Measurements from ENCODE around the gene RANBP17. TPM values are rescaled to one million over a fixed set of nuclear protein-coding genes. Genes with fewer than 3 reads are reported as not detected.
"Not testable (repeated sequence)": the region's sequence is repeated elsewhere in the genome, so short reads cannot be mapped to it uniquely, and the experiment has no call there.

Gene RANBP17
- total RNA-seq, 2 donors from 2014 or later, result not detected

- H3K9me3 Mint-ChIP-seq; H3K4me1 Mint-ChIP-seq (ENCODE audit: low read depth); H3K36me3 Mint-ChIP-seq (ENCODE audit: insufficient read depth in 2 of 2); H3K27ac Mint-ChIP-seq; ATAC-seq (replicated peaks in 1 of 2); DNase-seq; H3K4me3 Mint-ChIP-seq; H3K27me3 Mint-ChIP-seq (ENCODE audit: low read depth): not testable (repeated sequence)
These were observed 73.9 kb downstream of the RANBP17 start for GRCh38 chr5:170935534-170936218.

GRCh38 chr5:170937072-170937471 is 75.3 kb downstream of the RANBP17 start:
- no peaks in the 10 kb centered on the region for H3K36me3 Mint-ChIP-seq (ENCODE audit: insufficient read depth in 2 of 2)
- ATAC-seq (replicated peaks in 1 of 2) (no peak), DNase-seq (no peak)
- no peak overlapping the region for H3K4me3 Mint-ChIP-seq
- H3K27me3 Mint-ChIP-seq (ENCODE audit: low read depth), result no peaks in the 10 kb centered on the region
- no peaks in the 10 kb centered on the region for H3K4me1 Mint-ChIP-seq (ENCODE audit: low read depth)
- H3K9me3 Mint-ChIP-seq, result peaks cover 2 to 9% of the 10 kb centered on the region in 2 donors
- H3K27ac Mint-ChIP-seq, result no peak overlapping the region

- no peaks in the 10 kb centered on the region for H3K27me3 Mint-ChIP-seq (ENCODE audit: low read depth)
- no peak for ATAC-seq (replicated peaks in 1 of 2)
- H3K9me3 Mint-ChIP-seq, result peaks cover 2 to 8% of the 10 kb centered on the region in 2 donors
- no peaks in the 10 kb centered on the region for H3K36me3 Mint-ChIP-seq (ENCODE audit: insufficient read depth in 2 of 2)
- no peak for DNase-seq
- H3K4me1 Mint-ChIP-seq (ENCODE audit: low read depth), result no peaks in the 10 kb centered on the region
- H3K27ac Mint-ChIP-seq, result no peak overlapping the region
- no peak overlapping the region for H3K4me3 Mint-ChIP-seq
These were observed 76.1 kb downstream of the RANBP17 start for GRCh38 chr5:170937914-170938313.

GRCh38 chr5:170939178-170939577 is 77.4 kb downstream of the RANBP17 start:
- ATAC-seq (replicated peaks in 1 of 2) (no peak), DNase-seq (no peak)
- Mint-ChIP-seq H3K36me3 (ENCODE audit: insufficient read depth in 2 of 2) (no peaks in the 10 kb centered on the region), H3K4me3 (no peak overlapping the region), H3K27ac (no peak overlapping the region), H3K27me3 (ENCODE audit: low read depth) (no peaks in the 10 kb centered on the region), H3K9me3 (peaks cover 0 to 4% of the 10 kb centered on the region in 2 donors), H3K4me1 (ENCODE audit: low read depth) (no peaks in the 10 kb centered on the region)

GRCh38 chr5:170941788-170942187 is 80.0 kb downstream of the RANBP17 start:
- no peaks in the 10 kb centered on the region for H3K27me3 Mint-ChIP-seq (ENCODE audit: low read depth)
- DNase-seq (no peak), ATAC-seq (replicated peaks in 1 of 2) (no peak)
- H3K4me1 Mint-ChIP-seq (ENCODE audit: low read depth), result no peaks in the 10 kb centered on the region
- no peak overlapping the region for H3K27ac Mint-ChIP-seq
- H3K9me3 Mint-ChIP-seq, result peaks cover 0 to 2% of the 10 kb centered on the region in 2 donors
- no peaks in the 10 kb centered on the region for H3K36me3 Mint-ChIP-seq (ENCODE audit: insufficient read depth in 2 of 2)
- H3K4me3 Mint-ChIP-seq, result no peak overlapping the region

GRCh38 chr5:170945275-170945674 is 83.5 kb downstream of the RANBP17 start:
- Mint-ChIP-seq H3K9me3 (peaks cover 0 to 2% of the 10 kb centered on the region in 2 donors), H3K4me1 (ENCODE audit: low read depth) (no peaks in the 10 kb centered on the region)

GRCh38 chr5:170960567-170960966 is 98.7 kb downstream of the RANBP17 start:
- DNase-seq, result no peak
- Mint-ChIP-seq H3K4me3 (no peak overlapping the region), H3K36me3 (ENCODE audit: insufficient read depth in 2 of 2) (no peaks in the 10 kb centered on the region), H3K4me1 (ENCODE audit: low read depth) (no peaks in the 10 kb centered on the region), H3K27ac (no peak overlapping the region), H3K27me3 (ENCODE audit: low read depth) (no peaks in the 10 kb centered on the region), H3K9me3 (no peaks in the 10 kb centered on the region)
- no peak for ATAC-seq (replicated peaks in 1 of 2)

More at GRCh38 chr5:170945275-170945674, 83.5 kb downstream of the RANBP17 start:
- no peak overlapping the region for H3K27ac Mint-ChIP-seq
- H3K36me3 Mint-ChIP-seq (ENCODE audit: insufficient read depth in 2 of 2), result no peaks in the 10 kb centered on the region
- ATAC-seq (replicated peaks in 1 of 2), result no peak
- no peaks in the 10 kb centered on the region for H3K27me3 Mint-ChIP-seq (ENCODE audit: low read depth)
- no peak overlapping the region for H3K4me3 Mint-ChIP-seq
- DNase-seq, result no peak

GRCh38 chr5:170963521-170963920 is 101.7 kb downstream of the RANBP17 start:
- Mint-ChIP-seq H3K4me3 (no peak overlapping the region), H3K27me3 (ENCODE audit: low read depth) (no peaks in the 10 kb centered on the region), H3K4me1 (ENCODE audit: low read depth) (no peaks in the 10 kb centered on the region), H3K27ac (no peak overlapping the region), H3K9me3 (no peaks in the 10 kb centered on the region), H3K36me3 (ENCODE audit: insufficient read depth in 2 of 2) (no peaks in the 10 kb centered on the region)
- ATAC-seq (replicated peaks in 1 of 2), result no peak
- no peak for DNase-seq

GRCh38 chr5:170974461-170974860 is 112.6 kb downstream of the RANBP17 start:
- H3K36me3 Mint-ChIP-seq (ENCODE audit: insufficient read depth in 2 of 2), result no peaks in the 10 kb centered on the region
- H3K9me3 Mint-ChIP-seq, result peaks cover 2 to 6% of the 10 kb centered on the region in 2 donors
- no peak for ATAC-seq (replicated peaks in 1 of 2)
- no peak overlapping the region for H3K4me3 Mint-ChIP-seq
- no peak for DNase-seq
- H3K27ac Mint-ChIP-seq, result no peak overlapping the region
- no peaks in the 10 kb centered on the region for H3K4me1 Mint-ChIP-seq (ENCODE audit: low read depth)
- H3K27me3 Mint-ChIP-seq (ENCODE audit: low read depth), result no peaks in the 10 kb centered on the region

- ATAC-seq (replicated peaks in 1 of 2); DNase-seq; H3K27me3 Mint-ChIP-seq (ENCODE audit: low read depth); H3K4me3 Mint-ChIP-seq; H3K27ac Mint-ChIP-seq; H3K36me3 Mint-ChIP-seq (ENCODE audit: insufficient read depth in 2 of 2); H3K4me1 Mint-ChIP-seq (ENCODE audit: low read depth): not testable (repeated sequence)
- H3K9me3 Mint-ChIP-seq, result peaks cover 2 to 14% of the 10 kb centered on the region in 2 donors
These were observed 118.4 kb downstream of the RANBP17 start for GRCh38 chr5:170980261-170980660.

- Mint-ChIP-seq H3K4me3 (no peak overlapping the region), H3K27ac (no peak overlapping the region), H3K27me3 (ENCODE audit: low read depth) (no peaks in the 10 kb centered on the region), H3K4me1 (ENCODE audit: low read depth) (no peaks in the 10 kb centered on the region), H3K9me3 (peaks cover 0 to 4% of the 10 kb centered on the region in 2 donors), H3K36me3 (ENCODE audit: insufficient read depth in 2 of 2) (peaks cover 0 to 4% of the 10 kb centered on the region in 2 donors)
- ATAC-seq (replicated peaks in 1 of 2) (no peak), DNase-seq (no peak)
These were observed 123.7 kb downstream of the RANBP17 start for GRCh38 chr5:170985486-170985885.

GRCh38 chr5:170986598-170986997 is 124.8 kb downstream of the RANBP17 start:
- no peak for ATAC-seq (replicated peaks in 1 of 2)
- Mint-ChIP-seq H3K27ac (no peak overlapping the region), H3K36me3 (ENCODE audit: insufficient read depth in 2 of 2) (no peaks in the 10 kb centered on the region), H3K4me3 (no peak overlapping the region), H3K27me3 (ENCODE audit: low read depth) (no peaks in the 10 kb centered on the region), H3K4me1 (ENCODE audit: low read depth) (no peaks in the 10 kb centered on the region), H3K9me3 (no peaks in the 10 kb centered on the region)
- DNase-seq, result no peak

- Mint-ChIP-seq H3K27me3 (ENCODE audit: low read depth) (no peaks in the 10 kb centered on the region), H3K36me3 (ENCODE audit: insufficient read depth in 2 of 2) (no peaks in the 10 kb centered on the region), H3K4me1 (ENCODE audit: low read depth) (no peaks in the 10 kb centered on the region)
These were observed 131.7 kb downstream of the RANBP17 start for GRCh38 chr5:170993476-170993875.

GRCh38 chr5:171010086-171010485 is 148.3 kb downstream of the RANBP17 start:
- Mint-ChIP-seq H3K27me3 (ENCODE audit: low read depth) (no peaks in the 10 kb centered on the region), H3K4me1 (ENCODE audit: low read depth) (no peaks in the 10 kb centered on the region), H3K36me3 (ENCODE audit: insufficient read depth in 2 of 2) (no peaks in the 10 kb centered on the region), H3K4me3 (no peak overlapping the region), H3K9me3 (peaks cover 2 to 9% of the 10 kb centered on the region in 2 donors), H3K27ac (no peak overlapping the region)
- ATAC-seq (replicated peaks in 1 of 2) (no peak), DNase-seq (no peak)

More at GRCh38 chr5:170993476-170993875, 131.7 kb downstream of the RANBP17 start:
- no peaks in the 10 kb centered on the region for H3K9me3 Mint-ChIP-seq
- no peak for DNase-seq
- ATAC-seq (replicated peaks in 1 of 2), result no peak
- no peak overlapping the region for H3K27ac Mint-ChIP-seq
- no peak overlapping the region for H3K4me3 Mint-ChIP-seq

All from activated T-cell treated with anti-CD3 and anti-CD28 coated beads, Interleukin-2, amount 50 U/mL, for 72 hours (primary cell).